Measurements from ENCODE around the gene FAM98A. TPM values are rescaled to one million over a fixed set of nuclear protein-coding genes. Genes with fewer than 3 reads are reported as not detected.

FAM98A gene
- total RNA-seq, 2 donors from 2014 or later: 20.1 to 97.3 TPM

DNA sequence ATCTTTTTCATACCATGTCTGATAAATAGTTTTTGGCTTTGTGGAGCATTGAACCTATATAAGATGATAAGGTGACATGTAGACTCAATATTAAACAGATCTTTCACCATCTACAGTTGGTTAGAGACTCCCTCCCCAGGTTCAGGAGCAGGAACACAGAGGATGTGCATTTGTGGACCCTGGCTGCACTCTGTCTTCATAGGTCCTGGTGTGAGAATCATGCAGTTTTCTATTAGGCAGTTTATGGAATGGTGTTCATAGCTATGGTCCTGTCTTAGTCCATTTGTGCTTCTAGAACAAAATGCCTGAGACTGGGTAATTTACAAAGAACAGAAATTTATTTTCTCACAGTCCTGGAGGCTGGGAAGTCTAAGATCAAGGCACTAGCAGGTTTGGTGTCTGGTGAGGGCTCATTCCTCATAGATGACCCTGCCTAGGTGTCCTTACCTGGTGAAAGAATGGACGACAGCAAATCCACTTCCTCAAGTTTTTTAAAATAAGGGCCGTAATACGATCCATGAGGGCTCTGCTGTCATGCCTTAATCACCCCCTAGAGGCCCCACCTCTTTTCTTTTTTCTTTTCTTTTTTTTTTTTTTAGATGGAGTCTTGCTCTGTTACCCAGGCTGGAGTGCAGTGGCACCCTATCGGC, 35.3 kb upstream of the FAM98A start:
- 86 to 90% methylated on average over 4 of the region's 4 CpGs for WGBS, 2 donors
- ATAC-seq: no peak
- no peak for DNase-seq
- Histone ChIP-seq H3K4me1 (no peaks in the 10 kb centered on the region), H3K36me3 (replicated peaks in 1 of 2; ENCODE audit: insufficient read depth in 1 of 2, low read depth in 2 of 2) (no peaks in the 10 kb centered on the region), H3K9me3 (no peaks in the 10 kb centered on the region), H3K27ac (no peak overlapping the region), H3K4me3 (no peak overlapping the region), H3K27me3 (no peaks in the 10 kb centered on the region)
- intact Hi-C loops (cut with DNase I): no loop called here
- no peak for TF ChIP-seq CTCF (IDR thresholded peaks at IDR 0.05)
- TF ChIP-seq POLR2A (IDR thresholded peaks at IDR 0.05): no peak

GRCh38 chr2:33633315-33633714, 34.2 kb upstream of the FAM98A start:
- H3K4me1 ChIP-seq: no peaks in the 10 kb centered on the region
- 80% methylated on average over 2 of the region's 2 CpGs for WGBS, 2 donors
- H3K27me3 ChIP-seq: no peaks in the 10 kb centered on the region
- no peak for DNase-seq
- no peak overlapping the region for H3K4me3 ChIP-seq
- H3K36me3 ChIP-seq (replicated peaks in 1 of 2; ENCODE audit: insufficient read depth in 1 of 2, low read depth in 2 of 2): no peaks in the 10 kb centered on the region
- no peak for ATAC-seq
- H3K9me3 ChIP-seq: no peaks in the 10 kb centered on the region
- no peak for TF ChIP-seq POLR2A (IDR thresholded peaks at IDR 0.05)
- TF ChIP-seq CTCF (IDR thresholded peaks at IDR 0.05): no peak
- no peak overlapping the region for H3K27ac ChIP-seq
- intact Hi-C loops (cut with DNase I): no loop called here

GRCh38 chr2:33632831-33633230, 33.7 kb upstream of the FAM98A start:
- no peaks in the 10 kb centered on the region for H3K4me1 ChIP-seq
- 87 to 89% methylated on average over 2 of the region's 2 CpGs for WGBS, 2 donors
- ATAC-seq (no peak), DNase-seq (no peak)
- H3K27me3 ChIP-seq: no peaks in the 10 kb centered on the region
- TF ChIP-seq CTCF (IDR thresholded peaks at IDR 0.05): no peak
- TF ChIP-seq POLR2A (IDR thresholded peaks at IDR 0.05): no peak
- H3K27ac ChIP-seq: no peak overlapping the region
- intact Hi-C loops (cut with DNase I): no loop called here
- no peaks in the 10 kb centered on the region for H3K36me3 ChIP-seq (replicated peaks in 1 of 2; ENCODE audit: insufficient read depth in 1 of 2, low read depth in 2 of 2)
- no peak overlapping the region for H3K4me3 ChIP-seq
- H3K9me3 ChIP-seq: no peaks in the 10 kb centered on the region

DNA sequence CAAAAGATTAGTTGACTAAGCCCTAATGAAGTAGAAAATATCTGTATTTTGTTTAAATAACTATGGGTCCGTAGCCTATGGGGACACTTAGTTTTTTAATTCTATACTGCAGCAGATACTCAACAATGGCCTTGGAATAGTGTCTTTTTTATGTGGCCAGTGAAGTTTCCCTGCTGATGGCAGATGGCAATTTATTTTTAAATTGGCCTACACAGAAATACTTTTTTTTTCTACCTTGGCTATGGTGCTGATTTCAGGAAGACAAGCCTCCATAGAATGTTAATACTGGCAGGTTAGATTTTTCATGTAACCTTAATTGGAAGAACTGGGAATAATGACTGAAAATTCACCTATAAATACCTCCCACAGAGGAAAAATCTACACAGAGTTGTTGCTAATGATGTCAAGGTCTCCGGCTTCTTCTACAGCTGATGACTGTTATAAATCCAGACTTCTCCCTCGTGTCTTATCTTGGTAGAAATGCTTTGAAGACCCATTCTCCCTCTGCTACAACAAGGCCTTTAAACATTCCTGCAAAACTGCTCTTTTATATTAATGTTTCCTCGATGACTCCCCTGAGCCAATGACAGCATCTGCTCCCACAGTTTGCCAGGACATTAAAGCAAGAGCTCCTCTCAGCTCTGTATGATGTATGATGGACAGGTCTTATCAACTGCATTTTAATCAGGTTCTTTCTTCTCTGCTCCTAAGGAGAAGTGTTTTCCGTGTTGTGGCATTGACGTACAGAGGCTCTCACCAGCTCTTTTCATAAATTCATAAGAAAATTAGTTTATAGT, 29.1 kb upstream of the FAM98A start:
- Histone ChIP-seq H3K9me3 (no peaks in the 10 kb centered on the region), H3K4me1 (no peaks in the 10 kb centered on the region), H3K27ac (no peak overlapping the region), H3K4me3 (no peak overlapping the region), H3K27me3 (no peaks in the 10 kb centered on the region), H3K36me3 (replicated peaks in 1 of 2; ENCODE audit: insufficient read depth in 1 of 2, low read depth in 2 of 2) (no peaks in the 10 kb centered on the region)
- DNase-seq (no peak), ATAC-seq (no peak)
- 82 to 84% methylated on average over 6 of the region's 6 CpGs for WGBS, 2 donors
- intact Hi-C loops (cut with DNase I): no loop called here
- no peak for TF ChIP-seq POLR2A (IDR thresholded peaks at IDR 0.05)
- TF ChIP-seq CTCF (IDR thresholded peaks at IDR 0.05): no peak
